Activated T-cell treated with anti-CD3 and anti-CD28 coated beads, Interleukin-2, amount 50 U/mL, for 1 hour (primary cell): ENCODE measurements around the gene AK2.
"Not testable (repeated sequence)": the region's sequence is repeated elsewhere in the genome, so short reads cannot be mapped to it uniquely, and the experiment has no call there.

Source experiments
- DNase-seq: peaks from one replicate; pipeline ENCODE4 v3.0.0-alpha.2; 2020

The AK2 gene

GRCh38 chr1:32997381-32997891 is 39.2 kb downstream of the AK2 start:
- no peak for DNase-seq

- DNase-seq, result not testable (repeated sequence)
Measured at GRCh38 chr1:32993324-32993636, 43.4 kb downstream of the AK2 start.

- peak; percentile 23 for DNase-seq
Measured at GRCh38 chr1:32992489-32993323, 44.0 kb downstream of the AK2 start.

- DNase-seq, result no peak
Measured at GRCh38 chr1:32991819-32992488, 44.7 kb downstream of the AK2 start.

- no peak for DNase-seq
Measured at GRCh38 chr1:32991386-32991785, 45.3 kb downstream of the AK2 start.

- DNase-seq, result no peak
Measured at GRCh38 chr1:32990887-32991286, 45.8 kb downstream of the AK2 start.

- no peak for DNase-seq
Measured at GRCh38 chr1:32989160-32990050, 47.3 kb downstream of the AK2 start.

- no peak for DNase-seq
Measured at GRCh38 chr1:32988665-32989064, 48.0 kb downstream of the AK2 start.

GRCh38 chr1:32985226-32985625 is 51.5 kb downstream of the AK2 start:
- no peak for DNase-seq

GRCh38 chr1:32984455-32985171 is 52.1 kb downstream of the AK2 start:
- DNase-seq, result peak; percentile 28

- DNase-seq, result no peak
Measured at GRCh38 chr1:32984090-32984454, 52.6 kb downstream of the AK2 start.

- DNase-seq, result no peak
Measured at GRCh38 chr1:32983020-32983419, 53.7 kb downstream of the AK2 start.

- DNase-seq, result peak; percentile 60
Measured at GRCh38 chr1:32981003-32981901, 55.4 kb downstream of the AK2 start.

GRCh38 chr1:32980080-32980479 is 56.6 kb downstream of the AK2 start:
- no peak for DNase-seq

- DNase-seq, result no peak
Measured at GRCh38 chr1:32978854-32979253, 57.8 kb downstream of the AK2 start.

GRCh38 chr1:32977546-32978087 is 59.1 kb downstream of the AK2 start:
- DNase-seq, result no peak

GRCh38 chr1:32975055-32975454 is 61.6 kb downstream of the AK2 start:
- DNase-seq, result not testable (repeated sequence)

- not testable (repeated sequence) for DNase-seq
Measured at GRCh38 chr1:32973458-32973857, 63.2 kb downstream of the AK2 start.

- DNase-seq, result no peak
Measured at GRCh38 chr1:32972814-32973428, 63.8 kb downstream of the AK2 start.

- DNase-seq, result no peak
Measured at GRCh38 chr1:32971576-32971975, 65.1 kb downstream of the AK2 start.

GRCh38 chr1:32971156-32971555 is 65.5 kb downstream of the AK2 start:
- DNase-seq, result no peak
